K562 (cell line): ENCODE data around the gene SIRPD. TPM values are rescaled to one million over a fixed set of nuclear protein-coding genes. Genes with fewer than 3 reads are reported as not detected.

Experiments
- ATAC-seq: fragments of 200-7000 bp; cut with Tn5 transposase; 3 replicates; pipeline ENCODE4 v1.9.1; 2020; ENCODE audit warnings: moderate library complexity
- BruUV-seq: library from RNA; stranded (reverse); fragments of 400-500 nt; replicated peaks from 2 replicates; lab custom pipeline; 2021; lab: Mats Ljungman, UMichigan
- CTCF ChIA-PET: fragments of 300-600 bp; formaldehyde crosslinking; extraction: SDS; loops from one replicate; lab custom pipeline; 2021; ENCODE audit warnings: low intra/inter-chr PET ratio; lab: Yijun Ruan, JAX
- POLR2A ChIA-PET: fragments of 300-600, 350-650 bp; sonication (Branson Sonifier 250); formaldehyde crosslinking; extraction: SDS; loops from one replicate; lab custom pipeline; 2021; ENCODE audit warnings: antibody characterized with exemption, inconsistent platforms; lab: Yijun Ruan, JAX
- DNase-seq, 4 experiments: peaks; one replicate each; pipeline versions ENCODE4 v3.0.0 to v3.0.0-alpha.2; 2011 to 2018; ENCODE audit warnings: low spot score in 3 of 4, mixed read lengths in 3 of 4; ENCODE audit errors: extremely low read depth in 1 of 4
- FAIRE-seq: peaks from 2 replicates; lab custom pipeline; 2011; peaks lifted over from hg19 to GRCh38; lab: Jason Lieb, UNC
- H2AFZ ChIP-seq: 2 replicates; pipeline ENCODE4 v1.6.0; 2011; ENCODE audit warnings: low read depth, low read length, control low read depth, inconsistent platforms
- H3K27ac ChIP-seq: fragments of 200-600 bp; 3 replicates; pipeline ENCODE4 v1.8.0; 2011; ENCODE audit warnings: low read depth, mild to moderate bottlenecking, control low read depth, inconsistent platforms, low read length, moderate library complexity, mixed read lengths; ENCODE audit errors: extremely low read depth
- H3K27me3 ChIP-seq, 2 experiments: fragments of 300-600 bp in 1 of 2; 2 replicates in 1 of 2; 3 replicates in 1 of 2; pipeline versions ENCODE4 v1.6.0 to v1.8.0; 2011; ENCODE audit warnings: inconsistent platforms in 2 of 2, low read length in 2 of 2, mild to moderate bottlenecking in 1 of 2, mixed read lengths in 1 of 2, moderate library complexity in 1 of 2; ENCODE audit not compliant: control insufficient read depth in 2 of 2, insufficient read depth in 2 of 2
- H3K36me3 ChIP-seq: fragments of 300-600 bp; 3 replicates; pipeline ENCODE4 v1.8.0; 2011; ENCODE audit warnings: mild to moderate bottlenecking, low read length, inconsistent platforms; ENCODE audit not compliant: control insufficient read depth, insufficient read depth
- H3K4me1 ChIP-seq, 2 experiments: fragments of 200-600 bp in 1 of 2; replicated peaks in 1 of 2; 2 replicates in 1 of 2; 3 replicates in 1 of 2; pipeline versions ENCODE4 v1.5.1 to v1.8.0; 2011; ENCODE audit warnings: inconsistent platforms in 2 of 2, low read length in 2 of 2, mild to moderate bottlenecking in 1 of 2, mixed read lengths in 1 of 2, moderate library complexity in 1 of 2; ENCODE audit not compliant: control insufficient read depth in 2 of 2, insufficient read depth in 2 of 2
- H3K4me2 ChIP-seq: 2 replicates; pipeline ENCODE4 v1.6.1; 2011; ENCODE audit warnings: low read length, control low read depth, inconsistent platforms, mixed read lengths; ENCODE audit not compliant: insufficient read depth
- H3K4me3 ChIP-seq: fragments of 200-600 bp; sonication (generic), shearing (Covaris generic); 2 replicates; pipeline ENCODE4 v1.5.1; 2016; ENCODE audit warnings: control low read depth, inconsistent platforms
- H3K79me2 ChIP-seq: fragments of 200-600 bp; 3 replicates; pipeline ENCODE4 v1.8.0; 2011; ENCODE audit warnings: low read length, inconsistent platforms; ENCODE audit not compliant: control insufficient read depth, insufficient read depth
- H3K9ac ChIP-seq, 2 experiments: 2 replicates each; pipeline versions ENCODE4 v1.6.0 to v1.6.1; 2011; ENCODE audit warnings: low read depth in 2 of 2, low read length in 2 of 2, control low read depth in 1 of 2, inconsistent platforms in 1 of 2, mild to moderate bottlenecking in 1 of 2, mixed read lengths in 1 of 2; ENCODE audit not compliant: insufficient read depth in 1 of 2
- H3K9me1 ChIP-seq: one replicate; pipeline ENCODE4 v1.6.0; 2011; ENCODE audit warnings: inconsistent platforms, mild to moderate bottlenecking, low read length, moderate library complexity; ENCODE audit not compliant: control insufficient read depth, insufficient read depth
- H3K9me3 ChIP-seq: replicated peaks from 2 replicates; pipeline ENCODE4 v1.5.1; 2011; ENCODE audit warnings: low read depth, low read length, inconsistent platforms; ENCODE audit not compliant: control insufficient read depth, insufficient read depth
- H4K20me1 ChIP-seq: replicated peaks from 2 replicates; pipeline ENCODE4 v1.6.1; 2011; ENCODE audit warnings: low read length, inconsistent platforms, mixed read lengths; ENCODE audit not compliant: control insufficient read depth, insufficient read depth
- CHAMP1 ChIP-seq: fragments of 450-650 bp; IDR thresholded peaks from 2 replicates; pipeline ENCODE4 v1.6.1; 2016; ENCODE audit warnings: mild to moderate bottlenecking
- GATAD2B ChIP-seq: fragments of 450-650 bp; IDR thresholded peaks from 2 replicates; pipeline ENCODE4 v1.6.1; 2017; ENCODE audit warnings: mild to moderate bottlenecking, borderline replicate concordance
- HSF4 ChIP-seq: fragments of 250-450 bp; sonication (Bioruptor Pico); IDR thresholded peaks from 2 replicates; pipeline ENCODE4 v2.1.2; 2022; ENCODE audit warnings: mild to moderate bottlenecking, moderate library complexity, borderline replicate concordance
- KLF13 ChIP-seq: fragments of 450-650 bp; IDR thresholded peaks from 2 replicates; pipeline ENCODE4 v1.6.1; 2016; ENCODE audit warnings: missing genetic modification characterization, low read depth, mild to moderate bottlenecking, missing compliant biosample characterization, moderate library complexity, borderline replicate concordance
- MAX ChIP-seq: sonication (generic); formaldehyde crosslinking; IDR thresholded peaks from 2 replicates; pipeline ENCODE4 v1.9.0; 2022; ENCODE audit warnings: mild to moderate bottlenecking, missing genetic modification reagents
- NFYB ChIP-seq: IDR thresholded peaks from 2 replicates; pipeline ENCODE4 v1.6.1; 2011; ENCODE audit warnings: mild to moderate bottlenecking, moderate library complexity; ENCODE audit not compliant: insufficient read length; ENCODE audit errors: extremely low read depth
- POLR3A ChIP-seq: IDR thresholded peaks from 2 replicates; pipeline ENCODE4 v1.6.1; 2011; ENCODE audit warnings: borderline replicate concordance, mild to moderate bottlenecking, moderate library complexity; ENCODE audit not compliant: insufficient read length, insufficient read depth; ENCODE audit errors: extremely low read depth
- SFPQ ChIP-seq: fragments of 200-400 bp; formaldehyde crosslinking; IDR thresholded peaks from 2 replicates; pipeline ENCODE4 v1.6.1; 2017; ENCODE audit warnings: mild to moderate bottlenecking, low read depth, low read length, moderate library complexity
- TBP ChIP-seq: optimal IDR thresholded peaks from 2 replicates; pipeline ENCODE3; 2011; ENCODE audit warnings: low read depth, low read length, improper control_type of control experiment
- ZFP1 ChIP-seq: fragments of 450-650 bp; formaldehyde crosslinking; IDR thresholded peaks from 2 replicates; pipeline ENCODE4 v1.4.0; 2020; ENCODE audit warnings: mild to moderate bottlenecking, mixed read lengths
- ZNF274 ChIP-seq: IDR thresholded peaks from 2 replicates; pipeline ENCODE4 v1.6.1; 2011; ENCODE audit warnings: low read depth, mild to moderate bottlenecking, low read length, moderate library complexity, borderline replicate concordance
- ZNF347 ChIP-seq: fragments of 450-650 bp; formaldehyde crosslinking; IDR thresholded peaks from 2 replicates; pipeline ENCODE4 v1.4.0; 2020; ENCODE audit warnings: low read depth, mild to moderate bottlenecking, moderate library complexity
- ZNF57 ChIP-seq: fragments of 450-650 bp; formaldehyde crosslinking; IDR thresholded peaks from 2 replicates; pipeline ENCODE4 v1.4.0; 2020; ENCODE audit warnings: mild to moderate bottlenecking, moderate library complexity
- WGBS: fragments of 100-300 bp; shearing (Covaris generic); methylation state at CpG from one replicate; pipeline ENCODE4 v1.1.6; 2016; ENCODE audit warnings: low coverage, mixed read lengths; ENCODE audit not compliant: insufficient coverage; ENCODE audit errors: missing lambda C conversion rate; 5-methylcytosine and 5-hydroxymethylcytosine counted together
- in situ Hi-C: fragments of 300-500 bp; cut with MboI; formaldehyde crosslinking; loops from 4 replicates; pipeline ENCODE4 v1.15.0; 2018; ENCODE audit warnings: inconsistent platforms, mixed read lengths
- intact Hi-C: fragments of 100-400 bp; cut with micrococcal nuclease; formaldehyde crosslinking; loops from 2 replicates; pipeline ENCODE4 v1.14.2; 2022
- polyA plus RNA-seq, 8 experiments: library from polyadenylated mRNA; depleted of rRNA in 4 of 8; stranded (reverse) in 5 of 8; unstranded in 3 of 8; fragments of >200 nt; fragmentation: Nextera tagmentation in 2 of 8; fragmentation: Illumina TruSeq in 1 of 8; extraction: Ambion mirVana in 2 of 8; extraction: Trizol in 1 of 8; gene quantifications; 2 replicates each; pipeline versions ENCODE4 v1.2.1 to v1.2.3, GENCODE V29; 2011 to 2014; ENCODE audit warnings: inconsistent platforms in 1 of 8, missing spikeins in 1 of 8
- total RNA-seq, 7 experiments: library from RNA; depleted of rRNA in 6 of 7; stranded (reverse); fragments of >200 nt in 6 of 7; fragmentation: Illumina TruSeq in 2 of 7; extraction: Trizol in 2 of 7; gene quantifications; 2 replicates each; pipeline versions ENCODE4 v1.2.1 to v1.2.3, GENCODE V29; 2011 to 2021; ENCODE audit warnings: low replicate concordance in 1 of 7
- TF ChIP-seq, protein P1 (sequence below): sonication (generic); formaldehyde crosslinking; IDR thresholded peaks from 2 replicates; pipeline ENCODE4 v1.4.0; 2020; ENCODE audit warnings: mild to moderate bottlenecking, missing genetic modification reagents

Gene SIRPD
- total and polyA plus RNA-seq, 9 of the 15 experiments (the other 6 are each of a cell fraction or from before 2014, with no cell fraction given), result not detected

DNA sequence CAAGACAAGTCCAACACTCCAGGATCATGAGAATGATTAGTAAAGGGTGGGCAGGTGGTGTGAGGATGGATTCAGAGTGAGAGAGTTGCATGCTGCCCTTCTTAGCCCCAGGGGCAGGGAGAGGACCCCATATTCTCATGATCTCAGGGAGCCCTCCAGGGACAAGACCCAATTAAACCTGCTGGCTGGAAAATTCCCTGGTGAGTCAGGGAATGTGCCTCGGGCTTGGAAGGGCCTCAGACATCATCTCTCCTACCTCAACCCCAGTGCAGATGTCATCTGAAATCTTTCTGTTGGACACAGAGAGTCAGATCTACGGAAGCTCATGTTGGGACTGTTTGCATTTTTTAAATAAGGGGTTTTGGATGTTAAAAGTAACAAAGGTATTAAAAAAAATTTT, 9.2 kb upstream of the SIRPD start:
- CTCF ChIA-PET, result no interaction called here
- H3K9me1 ChIP-seq, result no peaks in the 10 kb centered on the region
- in situ Hi-C loops, result no loop called here
- H3K79me2 ChIP-seq, result no peaks in the 10 kb centered on the region
- no peak overlapping the region for H2AFZ ChIP-seq
- H3K4me1 ChIP-seq, result no peaks in the 10 kb centered on the region
- peak in 1 of 4 experiments; percentile 0 for DNase-seq
- no peak for ATAC-seq
- no peaks in the 10 kb centered on the region for H4K20me1 ChIP-seq
- no peaks in the 10 kb centered on the region for H3K36me3 ChIP-seq
- no TSS peak for BruUV-seq
- H3K4me2 ChIP-seq, result no peak overlapping the region
- H3K9ac ChIP-seq, result no peak overlapping the region
- FAIRE-seq, result no peak
- no peak overlapping the region for H3K27ac ChIP-seq
- POLR2A ChIA-PET, result no interaction called here
- WGBS, result 0% methylated on average over 2 of the region's 2 CpGs
- no peaks in the 10 kb centered on the region; the same call in 1 of the 2 replicates for H3K9me3 ChIP-seq
- H3K4me3 ChIP-seq, result no peak overlapping the region
- intact Hi-C loops, result no loop called here
- peaks cover 0 to 15% of the 10 kb centered on the region in 2 experiments; a peak in 2 of 5 replicates for H3K27me3 ChIP-seq
- TF ChIP-seq POLR3A (no peak), CHAMP1 (no peak), ZNF347 (CRISPR knock-in tag) (no peak), ZNF57 (CRISPR knock-in tag) (no peak), KLF13 (tag) (no peak), ZNF274 (no peak), NFYB (no peak), GATAD2B (no peak), ZFP1 (no peak), HSF4 (CRISPR knock-in tag) (no peak), TBP (no peak), SFPQ (no peak), MAX (CRISPR knock-in tag) (no peak)
- TF ChIP-seq, protein P1, sequence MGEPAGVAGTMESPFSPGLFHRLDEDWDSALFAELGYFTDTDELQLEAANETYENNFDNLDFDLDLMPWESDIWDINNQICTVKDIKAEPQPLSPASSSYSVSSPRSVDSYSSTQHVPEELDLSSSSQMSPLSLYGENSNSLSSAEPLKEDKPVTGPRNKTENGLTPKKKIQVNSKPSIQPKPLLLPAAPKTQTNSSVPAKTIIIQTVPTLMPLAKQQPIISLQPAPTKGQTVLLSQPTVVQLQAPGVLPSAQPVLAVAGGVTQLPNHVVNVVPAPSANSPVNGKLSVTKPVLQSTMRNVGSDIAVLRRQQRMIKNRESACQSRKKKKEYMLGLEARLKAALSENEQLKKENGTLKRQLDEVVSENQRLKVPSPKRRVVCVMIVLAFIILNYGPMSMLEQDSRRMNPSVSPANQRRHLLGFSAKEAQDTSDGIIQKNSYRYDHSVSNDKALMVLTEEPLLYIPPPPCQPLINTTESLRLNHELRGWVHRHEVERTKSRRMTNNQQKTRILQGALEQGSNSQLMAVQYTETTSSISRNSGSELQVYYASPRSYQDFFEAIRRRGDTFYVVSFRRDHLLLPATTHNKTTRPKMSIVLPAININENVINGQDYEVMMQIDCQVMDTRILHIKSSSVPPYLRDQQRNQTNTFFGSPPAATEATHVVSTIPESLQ, result no peak
